SKM-1 treated with dmso at 0.1 percent for 144 hours (cell line): Measurements from ENCODE around the gene WAC.

Source experiments
- DNase-seq: peaks from one replicate; lab custom pipeline; 2025; ENCODE audit not compliant: unreplicated experiment; lab: John Stamatoyannopoulos, UW

WAC gene

GRCh38 chr10:28663576-28664368 is 130.9 kb downstream of the WAC start:
- DNase-seq: peak; percentile 26

GRCh38 chr10:28664369-28664740 is 131.4 kb downstream of the WAC start:
- no peak for DNase-seq

GRCh38 chr10:28666751-28667467 is 134.0 kb downstream of the WAC start:
- DNase-seq: no peak

GRCh38 chr10:28668363-28669226 is 135.7 kb downstream of the WAC start:
- DNase-seq: no peak

- DNase-seq: no peak
These were observed 136.6 kb downstream of the WAC start for GRCh38 chr10:28669227-28670173.
